GM21528 (cell line): ENCODE results near the gene ANO6.
"Not testable (repeated sequence)": the region's sequence is repeated elsewhere in the genome, so short reads cannot be mapped to it uniquely, and the experiment has no call there.

Source experiments
- ATAC-seq: cut with Tn5 transposase; IDR thresholded peaks from one replicate; pipeline ENCODE4 v1.9.1; 2021; ENCODE audit warnings: mild to moderate bottlenecking, moderate library complexity; ENCODE audit not compliant: unreplicated experiment, low FRiP score

Gene ANO6

GRCh38 chr12:45302621-45303369 is 86.9 kb downstream of the ANO6 start:
- ATAC-seq, result no peak

- no peak for ATAC-seq
Observed at GRCh38 chr12:45303945-45304344, 88.0 kb downstream of the ANO6 start.

GRCh38 chr12:45304514-45305178 is 88.8 kb downstream of the ANO6 start:
- no peak for ATAC-seq

GRCh38 chr12:45305907-45306306 is 90.0 kb downstream of the ANO6 start:
- no peak for ATAC-seq

GRCh38 chr12:45309836-45310626 is 94.1 kb downstream of the ANO6 start:
- ATAC-seq, result no peak

- ATAC-seq, result no peak
Observed at GRCh38 chr12:45310627-45310968, 94.7 kb downstream of the ANO6 start.

GRCh38 chr12:45312012-45312411 is 96.1 kb downstream of the ANO6 start:
- no peak for ATAC-seq

GRCh38 chr12:45314770-45315169 is 98.9 kb downstream of the ANO6 start:
- no peak for ATAC-seq

GRCh38 chr12:45315462-45315861 is 99.6 kb downstream of the ANO6 start:
- ATAC-seq, result no peak

- ATAC-seq, result not testable (repeated sequence)
Observed at GRCh38 chr12:45317261-45317660, 101.4 kb downstream of the ANO6 start.

- ATAC-seq, result no peak
Observed at GRCh38 chr12:45322810-45323209, 106.9 kb downstream of the ANO6 start.

GRCh38 chr12:45324391-45324790 is 108.5 kb downstream of the ANO6 start:
- no peak for ATAC-seq

GRCh38 chr12:45326358-45326975 is 110.6 kb downstream of the ANO6 start:
- no peak for ATAC-seq

- ATAC-seq, result no peak
Observed at GRCh38 chr12:45327823-45328383, 112.0 kb downstream of the ANO6 start.

- no peak for ATAC-seq
Observed at GRCh38 chr12:45329238-45329637, 113.3 kb downstream of the ANO6 start.

- no peak for ATAC-seq
Observed at GRCh38 chr12:45329702-45330101, 113.8 kb downstream of the ANO6 start.

GRCh38 chr12:45331552-45331951 is 115.7 kb downstream of the ANO6 start:
- no peak for ATAC-seq

GRCh38 chr12:45334396-45334795 is 118.5 kb downstream of the ANO6 start:
- no peak for ATAC-seq

- no peak for ATAC-seq
Observed at GRCh38 chr12:45336331-45336730, 120.4 kb downstream of the ANO6 start.

- no peak for ATAC-seq
Observed at GRCh38 chr12:45336762-45337596, 121.1 kb downstream of the ANO6 start.
